GM12875 (cell line): ENCODE measurements around the gene PTPRZ1.

Experiments
- H3K4me3 ChIP-seq: one replicate; pipeline ENCODE4 v1.5.1; 2011; ENCODE audit warnings: low read depth, low read length, control low read depth
- CTCF ChIP-seq: IDR thresholded peaks from 2 replicates; pipeline ENCODE4 v1.5.1; 2011; ENCODE audit warnings: low read depth, mild to moderate bottlenecking, control low read depth, inconsistent platforms, low read length, moderate library complexity, borderline replicate concordance; ENCODE audit not compliant: insufficient read depth

The PTPRZ1 gene

GRCh38 chr7:122006687-122007086 lies 133.7 kb downstream of the PTPRZ1 start:
- no peak overlapping the region for H3K4me3 ChIP-seq
- TF ChIP-seq CTCF, result no peak

GRCh38 chr7:122010116-122010515 lies 137.2 kb downstream of the PTPRZ1 start:
- TF ChIP-seq CTCF, result no peak
- H3K4me3 ChIP-seq, result no peak overlapping the region

GRCh38 chr7:122013065-122013464 lies 140.1 kb downstream of the PTPRZ1 start:
- TF ChIP-seq CTCF, result no peak
- H3K4me3 ChIP-seq, result no peak overlapping the region

- no peak overlapping the region for H3K4me3 ChIP-seq
- TF ChIP-seq CTCF, result no peak
Measured at GRCh38 chr7:122013630-122014029, 140.7 kb downstream of the PTPRZ1 start.

- no peak overlapping the region for H3K4me3 ChIP-seq
- TF ChIP-seq CTCF, result no peak
Measured at GRCh38 chr7:122014697-122015096, 141.7 kb downstream of the PTPRZ1 start.

GRCh38 chr7:122018032-122018431 lies 145.1 kb downstream of the PTPRZ1 start:
- H3K4me3 ChIP-seq, result no peak overlapping the region
- no peak for TF ChIP-seq CTCF

GRCh38 chr7:122027058-122027457 lies 154.1 kb downstream of the PTPRZ1 start:
- no peak overlapping the region for H3K4me3 ChIP-seq
- no peak for TF ChIP-seq CTCF
